CD4-positive, alpha-beta T cell (primary cell): ENCODE results near the gene CAMTA1. TPM values are rescaled to one million over a fixed set of nuclear protein-coding genes. Genes with fewer than 3 reads are reported as not detected.
"Not testable (repeated sequence)": the region's sequence is repeated elsewhere in the genome, so short reads cannot be mapped to it uniquely, and the experiment has no call there.

ENCODE experiments used
- ATAC-seq: fragments of 200-7000 bp; cut with Tn5 transposase; one replicate; pipeline ENCODE4 v1.10.0; 2022; ENCODE audit warnings: mild to moderate bottlenecking; ENCODE audit not compliant: poor library complexity
- CTCF ChIA-PET: fragments of 350-600 bp; sonication (Branson Sonifier 250); formaldehyde crosslinking; loops from one replicate; lab custom pipeline; 2021; ENCODE audit warnings: antibody characterized with exemption, inconsistent platforms; lab: Charles Lee
- POLR2A ChIA-PET: fragments of 350-600 bp; sonication (Branson Sonifier 250); formaldehyde crosslinking; loops from one replicate; lab custom pipeline; 2021; ENCODE audit warnings: antibody characterized with exemption, inconsistent platforms; lab: Charles Lee
- DNase-seq, 14 experiments: peaks; one replicate each; pipeline ENCODE4 v3.0.0-alpha.2; 2013 to 2020; ENCODE audit warnings: mixed read lengths in 2 of 14
- H3K27ac ChIP-seq, 2 donors: one replicate each; pipeline versions ENCODE4 v1.5.1 to v1.7.0; 2013; ENCODE audit warnings: low read length in 2 of 2, low read depth in 1 of 2, mild to moderate bottlenecking in 1 of 2
- H3K27me3 ChIP-seq, 2 experiments: 1 replicate in 1 of 2; 2 replicates in 1 of 2; pipeline versions ENCODE4 v1.6.1 to v1.7.0; 2013; ENCODE audit warnings: low read length in 2 of 2, control low read depth in 1 of 2, mild to moderate bottlenecking in 1 of 2, moderate library complexity in 1 of 2; ENCODE audit not compliant: insufficient read depth in 2 of 2, control insufficient read depth in 1 of 2
- H3K36me3 ChIP-seq: one replicate; pipeline ENCODE4 v1.6.1; 2013; ENCODE audit warnings: low read length, control low read depth; ENCODE audit not compliant: insufficient read depth
- H3K4me1 ChIP-seq: one replicate; pipeline ENCODE4 v1.6.1; 2013; ENCODE audit warnings: low read length, control low read depth; ENCODE audit not compliant: insufficient read depth
- H3K4me3 ChIP-seq: one replicate; pipeline ENCODE4 v1.5.1; 2013; ENCODE audit warnings: mild to moderate bottlenecking, low read length, moderate library complexity
- H3K9me3 ChIP-seq, 2 experiments: 1 replicate in 1 of 2; 2 replicates in 1 of 2; pipeline versions ENCODE4 v1.6.1 to v1.7.0; 2013; ENCODE audit warnings: low read length in 2 of 2, mild to moderate bottlenecking in 2 of 2, control low read depth in 1 of 2, moderate library complexity in 1 of 2; ENCODE audit not compliant: control insufficient read depth in 1 of 2, insufficient read depth in 1 of 2
- H3K27ac Mint-ChIP-seq: one replicate; pipeline ENCODE4 v1.8.0; 2020; ENCODE audit warnings: mixed read lengths
- H3K27me3 Mint-ChIP-seq: one replicate; pipeline ENCODE4 v1.8.0; 2021; ENCODE audit warnings: mixed read lengths
- H3K36me3 Mint-ChIP-seq: one replicate; pipeline ENCODE4 v1.8.0; 2021; ENCODE audit warnings: low read depth, mixed read lengths
- H3K4me1 Mint-ChIP-seq: one replicate; pipeline ENCODE4 v1.8.0; 2021; ENCODE audit warnings: low read depth, mixed read lengths
- H3K4me3 Mint-ChIP-seq: one replicate; pipeline ENCODE4 v1.8.0; 2020; ENCODE audit warnings: mild to moderate bottlenecking, mixed read lengths
- H3K9me3 Mint-ChIP-seq: one replicate; pipeline ENCODE4 v1.8.0; 2020; ENCODE audit warnings: mixed read lengths
- CTCF ChIP-seq: fragments of 200-600 bp; IDR thresholded peaks from one replicate; pipeline ENCODE4 v1.8.0; 2022; ENCODE audit warnings: antibody characterized with exemption, mild to moderate bottlenecking
- intact Hi-C, 2 experiments: fragments of 100-400 bp; cut with DNase I in 1 of 2; cut with micrococcal nuclease in 1 of 2; formaldehyde crosslinking; loops; one replicate each; pipeline versions ENCODE4 v1.15.1 to v1.9.0; 2023 to 2025; cut with DNase I, micrococcal nuclease
- total RNA-seq, 174 experiments: library from RNA in 2 of 174; stranded (reverse) in 2 of 174; gene quantifications; one replicate each; pipeline ENCODE4 v1.2.3 and lab custom pipeline; 2021 to 2026

Gene CAMTA1
- total RNA-seq, 2 experiments from 2014 or later = 38.6 to 39.3 TPM

GRCh38 chr1:7379441-7379971, 594.3 kb downstream of the CAMTA1 start:
- Mint-ChIP-seq H3K27me3 (peaks cover 16% of the 10 kb centered on the region), H3K9me3 (no peaks in the 10 kb centered on the region), H3K27ac (no peak overlapping the region), H3K4me1 (no peaks in the 10 kb centered on the region), H3K4me3 (no peak overlapping the region), H3K36me3 (no peaks in the 10 kb centered on the region)
- POLR2A ChIA-PET = no interaction called here
- H3K4me3 ChIP-seq = no peak overlapping the region
- CTCF ChIA-PET = no interaction called here
- H3K4me1 ChIP-seq = no peaks in the 10 kb centered on the region
- H3K36me3 ChIP-seq = no peaks in the 10 kb centered on the region
- no peaks in the 10 kb centered on the region for H3K9me3 ChIP-seq
- intact Hi-C loops = no loop called here
- peaks cover 0 to 3% of the 10 kb centered on the region in 2 experiments for H3K27me3 ChIP-seq
- no peak overlapping the region for H3K27ac ChIP-seq
- DNase-seq (no peak), ATAC-seq (no peak)
- no peak for TF ChIP-seq CTCF

GRCh38 chr1:7380068-7380467, 594.8 kb downstream of the CAMTA1 start:
- H3K4me3 ChIP-seq, ATAC-seq, H3K27ac ChIP-seq, H3K4me3 Mint-ChIP-seq, POLR2A ChIA-PET, H3K4me1 Mint-ChIP-seq, DNase-seq, H3K27me3 ChIP-seq, CTCF ChIA-PET, H3K9me3 Mint-ChIP-seq, intact Hi-C loops, H3K36me3 ChIP-seq, H3K9me3 ChIP-seq, H3K36me3 Mint-ChIP-seq, H3K27ac Mint-ChIP-seq, H3K4me1 ChIP-seq: not testable (repeated sequence)
- peaks cover 16% of the 10 kb centered on the region for H3K27me3 Mint-ChIP-seq

- H3K4me1 ChIP-seq = no peaks in the 10 kb centered on the region
- no peaks in the 10 kb centered on the region for H3K36me3 ChIP-seq
- H3K4me3 Mint-ChIP-seq = no peak overlapping the region
- DNase-seq (no peak), ATAC-seq (no peak)
- H3K36me3 Mint-ChIP-seq = no peaks in the 10 kb centered on the region
- peaks cover 0 to 3% of the 10 kb centered on the region in 2 experiments for H3K27me3 ChIP-seq
- H3K4me3 ChIP-seq = no peak overlapping the region
- POLR2A ChIA-PET = no interaction called here
- no peaks in the 10 kb centered on the region for H3K9me3 ChIP-seq
- CTCF ChIA-PET = no interaction called here
- H3K27ac Mint-ChIP-seq = no peak overlapping the region
- H3K9me3 Mint-ChIP-seq = no peaks in the 10 kb centered on the region
- no peaks in the 10 kb centered on the region for H3K4me1 Mint-ChIP-seq
- TF ChIP-seq CTCF = no peak
- no peak overlapping the region for H3K27ac ChIP-seq
- peaks cover 16% of the 10 kb centered on the region for H3K27me3 Mint-ChIP-seq
- intact Hi-C loops = no loop called here
Measured at GRCh38 chr1:7380712-7381111, 595.5 kb downstream of the CAMTA1 start.

- H3K4me3 Mint-ChIP-seq, H3K4me1 Mint-ChIP-seq, H3K36me3 Mint-ChIP-seq, H3K4me1 ChIP-seq, H3K9me3 Mint-ChIP-seq, H3K27me3 Mint-ChIP-seq, H3K27ac Mint-ChIP-seq, H3K4me3 ChIP-seq, intact Hi-C loops, CTCF ChIA-PET, POLR2A ChIA-PET, ATAC-seq, DNase-seq, H3K36me3 ChIP-seq, H3K27me3 ChIP-seq, H3K27ac ChIP-seq, H3K9me3 ChIP-seq: not testable (repeated sequence)
Measured at GRCh38 chr1:7381729-7382128, 596.5 kb downstream of the CAMTA1 start.
